Parathyroid adenoma (tissue), 2 donors: ENCODE measurements around the gene LIPC.

Experiments used
- H2AFZ ChIP-seq: fragments of 300-600 bp; sonication (generic); one replicate; pipeline ENCODE4 v1.7.0; 2017; ENCODE audit warnings: antibody characterized with exemption, mild to moderate bottlenecking
- H3K27ac ChIP-seq: fragments of 300-600 bp; sonication (generic); one replicate; pipeline ENCODE4 v1.7.0; 2017
- H3K27me3 ChIP-seq: fragments of 300-600 bp; sonication (generic); one replicate; pipeline ENCODE4 v1.7.0; 2017; ENCODE audit warnings: low read length; ENCODE audit not compliant: control insufficient read depth, insufficient read depth
- H3K36me3 ChIP-seq: fragments of 300-600 bp; sonication (generic); one replicate; pipeline ENCODE4 v1.7.0; 2017; ENCODE audit warnings: low read length; ENCODE audit not compliant: control insufficient read depth, insufficient read depth
- H3K4me1 ChIP-seq: fragments of 300-600 bp; sonication (generic); one replicate; pipeline ENCODE4 v1.7.0; 2017; ENCODE audit warnings: control low read depth
- H3K4me2 ChIP-seq: fragments of 300-600 bp; sonication (generic); one replicate; pipeline ENCODE4 v1.7.0; 2017; ENCODE audit warnings: low read length
- H3K4me3 ChIP-seq: fragments of 300-600 bp; sonication (generic); one replicate; pipeline ENCODE4 v1.7.0; 2017; ENCODE audit warnings: low read depth, low read length
- H3K79me2 ChIP-seq: fragments of 300-600 bp; sonication (generic); one replicate; pipeline ENCODE4 v1.7.0; 2017; ENCODE audit warnings: control low read depth
- H3K9ac ChIP-seq: fragments of 300-600 bp; sonication (generic); one replicate; pipeline ENCODE4 v1.7.0; 2017; ENCODE audit warnings: mild to moderate bottlenecking
- H3K9me3 ChIP-seq: fragments of 300-600 bp; sonication (generic); one replicate; pipeline ENCODE4 v1.7.0; 2017; ENCODE audit warnings: low read length; ENCODE audit not compliant: control insufficient read depth
- CTCF ChIP-seq: fragments of 300-600 bp; sonication (generic); IDR thresholded peaks from one replicate; pipeline ENCODE4 v1.7.0; 2017; ENCODE audit warnings: antibody characterized with exemption, mild to moderate bottlenecking
- donor health status: primary hyperparathyroidism.

The LIPC gene

DNA sequence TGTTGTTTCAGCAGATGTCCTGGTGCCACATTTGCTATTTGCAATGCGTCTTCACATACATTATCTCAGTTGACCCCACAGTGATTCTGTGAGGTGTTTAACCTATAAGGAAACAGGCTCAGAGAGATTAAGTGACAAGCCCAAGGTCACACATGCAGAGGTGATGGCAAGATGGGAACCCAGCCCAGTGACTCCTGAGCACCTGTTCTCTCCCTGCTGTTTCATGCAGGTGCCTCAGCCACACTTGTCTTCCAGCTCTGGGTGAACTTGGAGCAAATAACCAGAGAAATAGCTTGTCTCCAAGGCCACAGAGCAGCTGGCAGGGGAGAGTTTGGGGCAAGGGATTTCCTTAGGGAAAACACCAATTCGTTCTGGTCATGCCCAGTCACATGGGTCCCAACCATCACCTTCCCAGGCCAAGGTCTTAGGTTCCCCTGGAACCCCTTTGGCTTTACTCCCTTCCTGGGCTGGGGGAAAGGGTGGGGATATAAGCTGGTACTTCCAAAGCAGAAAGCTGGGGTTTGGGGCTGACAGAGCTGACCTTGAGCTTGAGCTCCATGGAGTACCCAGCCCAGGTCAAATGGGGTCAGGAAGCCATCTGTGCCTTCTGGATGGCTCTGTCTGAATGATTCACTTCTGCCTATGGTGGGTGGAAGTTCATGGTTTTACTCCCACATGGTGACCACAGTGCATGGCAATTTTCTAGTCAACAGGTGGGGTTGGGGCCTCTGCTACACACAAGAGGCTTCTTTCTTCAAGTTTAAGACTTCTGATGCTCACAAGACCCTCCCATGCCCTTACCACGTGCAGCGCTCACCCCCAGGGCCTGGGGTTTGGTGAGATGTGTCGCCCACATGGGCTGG lies 22.4 kb downstream of the LIPC start:
- TF ChIP-seq CTCF: no peak
- H3K36me3 ChIP-seq: no peaks in the 10 kb centered on the region
- no peak overlapping the region for H2AFZ ChIP-seq
- H3K9me3 ChIP-seq: no peaks in the 10 kb centered on the region
- H3K27me3 ChIP-seq: no peaks in the 10 kb centered on the region
- no peak overlapping the region for H3K4me2 ChIP-seq
- no peak overlapping the region for H3K9ac ChIP-seq
- no peaks in the 10 kb centered on the region for H3K79me2 ChIP-seq
- H3K4me3 ChIP-seq: no peak overlapping the region
- no peak overlapping the region for H3K27ac ChIP-seq
- no peaks in the 10 kb centered on the region for H3K4me1 ChIP-seq

GRCh38 chr15:58454950-58455401 lies 23.2 kb downstream of the LIPC start:
- H3K4me1 ChIP-seq: no peaks in the 10 kb centered on the region
- no peak for TF ChIP-seq CTCF
- H3K36me3 ChIP-seq: no peaks in the 10 kb centered on the region
- no peak overlapping the region for H3K4me3 ChIP-seq
- H3K9ac ChIP-seq: no peak overlapping the region
- no peak overlapping the region for H2AFZ ChIP-seq
- no peak overlapping the region for H3K4me2 ChIP-seq
- no peaks in the 10 kb centered on the region for H3K9me3 ChIP-seq
- no peaks in the 10 kb centered on the region for H3K79me2 ChIP-seq
- H3K27me3 ChIP-seq: no peaks in the 10 kb centered on the region
- no peak overlapping the region for H3K27ac ChIP-seq

DNA sequence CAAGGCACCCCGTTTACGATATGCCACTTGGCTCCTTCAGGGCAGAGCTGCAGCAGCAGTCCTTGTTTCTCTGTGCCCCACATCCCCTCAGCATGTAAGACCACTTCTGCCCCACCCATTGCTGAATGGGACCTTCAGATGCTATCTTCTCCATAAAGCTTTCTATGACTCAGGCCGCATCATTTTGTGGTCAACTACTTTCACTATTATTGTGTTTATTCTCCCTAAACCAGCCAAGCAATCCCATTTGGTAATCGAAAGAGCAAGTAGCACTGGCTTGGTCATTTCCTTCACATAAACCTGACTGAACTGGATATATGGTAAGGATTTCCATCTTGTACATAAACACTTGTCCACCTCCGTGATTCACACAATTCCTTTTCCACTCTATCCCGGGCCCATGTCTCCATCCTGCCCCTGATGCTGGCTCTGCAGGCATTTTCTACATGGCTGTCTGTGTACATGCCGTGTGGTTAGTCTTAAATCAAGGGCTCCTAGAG lies 25.7 kb downstream of the LIPC start:
- Histone ChIP-seq H3K36me3 (no peaks in the 10 kb centered on the region), H3K4me1 (no peaks in the 10 kb centered on the region), H3K4me3 (no peak overlapping the region), H3K4me2 (no peak overlapping the region), H3K27me3 (no peaks in the 10 kb centered on the region), H3K27ac (no peak overlapping the region), H3K9me3 (no peaks in the 10 kb centered on the region), H3K9ac (no peak overlapping the region), H2AFZ (no peak overlapping the region), H3K79me2 (no peaks in the 10 kb centered on the region)
- TF ChIP-seq CTCF: no peak

DNA sequence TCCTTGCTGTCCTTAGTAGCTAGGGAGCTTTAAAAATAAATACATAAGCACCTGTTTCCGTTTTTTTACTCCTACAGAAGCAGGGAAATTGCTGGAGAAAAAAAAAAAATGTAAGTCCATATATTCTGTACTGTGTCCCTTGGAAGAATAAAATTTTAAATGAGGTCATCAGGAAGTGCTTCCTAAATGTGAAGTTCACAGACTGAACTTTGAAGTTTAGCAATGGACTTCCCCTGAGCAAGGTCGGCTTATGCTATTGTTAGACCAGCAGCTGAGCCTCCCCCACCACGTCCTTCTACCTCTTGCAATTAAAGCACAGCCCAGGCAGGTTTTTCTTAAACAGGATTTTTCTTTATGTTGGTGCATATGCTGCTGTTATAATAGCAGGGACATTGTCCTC lies 26.3 kb downstream of the LIPC start:
- Histone ChIP-seq H3K4me3 (no peak overlapping the region), H3K9ac (no peak overlapping the region), H3K4me2 (no peak overlapping the region), H3K27me3 (no peaks in the 10 kb centered on the region), H2AFZ (no peak overlapping the region), H3K9me3 (no peaks in the 10 kb centered on the region), H3K36me3 (no peaks in the 10 kb centered on the region), H3K79me2 (no peaks in the 10 kb centered on the region), H3K4me1 (no peaks in the 10 kb centered on the region), H3K27ac (peak overlapping the region; percentile 51)
- no peak for TF ChIP-seq CTCF
